GM21447 (cell line): ENCODE measurements around the gene MGAT5.

Experiments used
- ATAC-seq: cut with Tn5 transposase; IDR thresholded peaks from one replicate; pipeline ENCODE4 v1.9.1; 2021; ENCODE audit not compliant: unreplicated experiment

The MGAT5 gene

GRCh38 chr2:134327367-134327766 is 73.5 kb downstream of the MGAT5 start:
- no peak for ATAC-seq

- ATAC-seq, result no peak
Observed at GRCh38 chr2:134331081-134331480, 77.2 kb downstream of the MGAT5 start.

DNA sequence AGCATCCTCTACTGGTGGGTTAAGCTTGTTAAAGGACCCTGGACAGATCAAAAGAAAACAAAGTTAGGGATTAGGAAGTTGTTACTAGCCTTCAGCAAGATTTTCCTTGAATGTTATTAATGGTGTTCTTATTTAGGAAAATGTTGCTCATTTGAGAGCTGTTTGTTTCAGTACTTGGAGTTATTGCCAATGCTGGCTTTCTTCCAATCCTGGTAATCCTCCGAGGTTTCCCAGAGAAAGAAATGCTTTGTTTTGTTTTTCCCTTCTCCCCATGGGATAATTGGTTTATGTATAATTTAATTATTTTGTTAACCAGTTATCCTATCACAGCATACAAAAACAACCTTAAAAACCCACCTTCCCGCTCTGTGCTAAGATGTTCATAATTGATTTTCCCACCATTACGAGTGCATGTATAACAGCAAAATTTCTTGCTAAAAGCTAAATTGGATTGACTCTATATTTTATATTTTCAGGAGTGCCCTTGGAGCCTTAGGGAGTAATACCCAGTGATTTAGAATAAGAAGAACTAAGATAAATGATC is 79.8 kb downstream of the MGAT5 start:
- ATAC-seq, result no peak

DNA sequence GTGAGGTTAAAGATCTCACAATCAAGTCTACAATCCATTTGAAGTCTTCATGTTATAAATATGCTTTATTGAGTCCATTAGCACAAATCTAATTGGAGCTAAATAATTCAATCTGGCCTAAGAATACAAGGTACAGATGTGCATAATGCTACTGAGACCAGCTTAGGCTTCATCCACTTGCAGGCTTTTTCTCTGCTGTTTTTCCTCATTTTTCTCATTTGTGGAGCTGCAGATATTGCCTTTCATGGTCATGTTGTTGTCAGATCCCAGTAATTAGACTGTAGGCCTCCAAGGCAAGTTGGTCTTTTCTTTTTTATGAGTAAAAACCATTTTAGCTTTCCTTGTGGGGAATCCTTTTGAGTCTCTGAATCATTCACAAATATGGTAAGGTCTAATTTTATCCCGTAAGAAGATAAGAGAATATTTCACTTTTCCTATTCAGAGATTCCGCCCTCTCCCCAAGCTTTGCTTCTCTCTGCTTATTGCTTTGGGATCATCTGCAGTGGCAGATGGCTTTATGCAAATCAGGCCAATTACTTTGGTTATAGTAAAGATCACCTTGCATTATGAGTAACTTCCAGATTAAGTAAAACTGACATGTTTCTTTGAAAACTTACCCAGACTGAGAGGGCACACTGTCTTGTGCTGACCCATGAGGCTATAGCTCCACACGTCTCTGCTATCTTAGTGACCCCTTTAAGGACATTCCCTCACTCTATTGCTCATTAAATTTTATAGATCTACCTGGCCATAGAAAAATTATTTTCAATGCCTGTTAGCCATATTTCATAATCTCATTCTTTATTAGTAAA is 80.9 kb downstream of the MGAT5 start:
- ATAC-seq, result no peak

GRCh38 chr2:134335601-134336000 is 81.7 kb downstream of the MGAT5 start:
- ATAC-seq, result no peak

- peak; percentile 98 for ATAC-seq
Observed at GRCh38 chr2:134336352-134336751, 82.5 kb downstream of the MGAT5 start.

DNA sequence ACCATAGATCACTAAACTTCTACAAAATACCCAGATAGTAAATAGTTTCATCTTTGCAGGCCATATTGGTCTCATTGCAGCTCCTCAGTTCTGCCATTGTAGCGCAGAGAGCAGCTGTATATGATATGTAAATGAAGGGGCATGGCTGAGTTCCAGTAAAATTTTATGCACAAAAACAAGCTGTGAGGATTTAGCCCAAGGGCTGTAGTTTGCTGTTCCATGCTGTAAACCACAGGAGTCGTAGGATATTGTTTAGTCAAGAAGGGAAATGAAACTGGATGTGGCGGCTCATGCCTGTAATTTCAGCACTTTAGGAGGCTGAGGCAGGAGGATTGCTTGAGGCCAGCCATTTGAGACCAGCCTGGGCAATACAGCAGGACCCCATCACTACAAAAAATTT is 83.0 kb downstream of the MGAT5 start:
- no peak for ATAC-seq

- ATAC-seq, result no peak
Observed at GRCh38 chr2:134337631-134338030, 83.8 kb downstream of the MGAT5 start.

DNA sequence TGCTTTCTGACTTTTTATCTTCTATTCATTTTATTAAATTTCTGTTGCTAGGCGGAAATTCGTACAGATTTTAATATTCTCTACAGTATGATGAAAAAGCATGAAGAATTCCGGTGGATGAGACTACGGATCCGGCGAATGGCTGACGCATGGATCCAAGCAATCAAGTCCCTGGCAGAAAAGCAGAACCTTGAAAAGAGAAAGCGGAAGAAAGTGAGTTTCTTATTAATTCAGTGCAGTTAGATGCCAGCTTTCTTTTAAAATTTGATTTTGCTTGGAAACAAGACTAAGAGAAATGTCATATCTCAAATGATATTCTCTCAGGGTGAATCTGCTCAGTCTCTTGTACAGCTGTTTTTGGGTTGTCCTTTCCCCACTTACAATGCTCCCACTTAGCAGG is 84.3 kb downstream of the MGAT5 start:
- no peak for ATAC-seq

DNA sequence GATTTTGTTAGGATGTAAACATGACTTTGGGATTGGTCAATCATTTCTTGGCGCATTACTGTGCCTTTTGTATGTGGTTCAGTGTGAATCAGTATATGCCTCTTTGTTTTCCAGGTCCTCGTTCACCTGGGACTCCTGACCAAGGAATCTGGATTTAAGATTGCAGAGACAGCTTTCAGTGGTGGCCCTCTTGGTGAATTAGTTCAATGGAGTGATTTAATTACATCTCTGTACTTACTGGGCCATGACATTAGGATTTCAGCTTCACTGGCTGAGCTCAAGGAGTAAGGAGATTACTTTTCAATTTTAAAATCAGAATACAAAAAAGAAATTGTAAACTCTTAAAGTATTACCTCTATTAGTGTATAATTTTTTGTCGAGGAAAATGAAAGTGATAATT is 87.6 kb downstream of the MGAT5 start:
- ATAC-seq, result no peak

- no peak for ATAC-seq
Observed at GRCh38 chr2:134344954-134345697, 91.3 kb downstream of the MGAT5 start.

- no peak for ATAC-seq
Observed at GRCh38 chr2:134346141-134346540, 92.3 kb downstream of the MGAT5 start.

DNA sequence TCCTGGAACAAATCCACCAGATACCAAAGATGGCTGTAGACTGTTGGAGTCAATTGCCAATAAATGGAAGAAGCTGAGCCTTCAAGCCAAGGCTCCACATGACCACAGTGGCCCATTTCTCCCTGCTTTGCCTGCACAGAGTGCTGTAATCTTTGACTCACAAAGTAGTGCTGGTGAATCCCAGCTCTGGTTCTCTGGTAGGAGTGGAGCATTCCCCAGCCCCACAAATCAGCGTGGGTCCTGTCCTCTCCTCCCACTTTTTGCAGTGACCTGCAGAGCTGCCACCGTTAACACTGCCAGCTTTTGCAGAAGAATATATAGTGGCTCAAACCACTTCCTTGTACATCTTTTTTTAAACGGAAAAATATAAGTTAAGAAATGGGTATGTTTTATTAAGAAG is 93.9 kb downstream of the MGAT5 start:
- ATAC-seq, result no peak

DNA sequence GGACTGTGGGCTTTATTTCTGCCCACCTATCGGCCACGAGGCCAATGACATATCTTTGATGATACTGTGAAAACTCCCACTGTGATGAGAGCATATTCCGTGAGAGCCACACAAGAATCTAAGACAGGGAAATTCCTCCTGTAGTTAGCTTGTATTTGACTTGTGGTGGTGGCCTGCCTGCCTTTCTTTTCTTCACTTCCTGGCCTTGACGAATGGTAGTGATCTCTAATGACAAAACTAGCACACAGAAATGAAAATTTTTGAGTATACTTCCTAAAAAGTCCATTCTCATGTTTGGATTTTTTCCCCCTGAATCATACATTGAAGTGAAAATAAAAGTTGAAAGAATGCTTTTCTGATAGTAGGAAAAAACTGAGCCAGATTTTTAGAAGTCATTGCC is 94.4 kb downstream of the MGAT5 start:
- no peak for ATAC-seq

DNA sequence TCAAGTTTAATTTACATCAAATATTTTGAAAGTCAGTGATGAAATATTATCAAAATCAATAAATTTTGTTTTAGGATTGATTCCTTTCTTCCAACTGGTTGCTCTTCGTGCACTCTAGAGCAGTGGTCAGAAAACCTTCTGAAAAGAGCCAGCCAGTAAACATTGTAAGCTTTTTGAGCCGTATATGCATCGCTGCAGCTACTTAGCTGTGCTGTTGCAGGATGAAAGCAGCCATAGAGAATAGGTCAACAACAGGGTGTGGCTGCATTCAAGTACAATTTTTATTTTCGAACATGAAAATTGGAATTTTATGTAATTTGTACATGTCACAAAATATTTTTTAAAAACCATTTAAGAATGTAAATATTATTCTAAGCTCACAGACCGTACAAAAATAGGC is 94.9 kb downstream of the MGAT5 start:
- ATAC-seq, result no peak

DNA sequence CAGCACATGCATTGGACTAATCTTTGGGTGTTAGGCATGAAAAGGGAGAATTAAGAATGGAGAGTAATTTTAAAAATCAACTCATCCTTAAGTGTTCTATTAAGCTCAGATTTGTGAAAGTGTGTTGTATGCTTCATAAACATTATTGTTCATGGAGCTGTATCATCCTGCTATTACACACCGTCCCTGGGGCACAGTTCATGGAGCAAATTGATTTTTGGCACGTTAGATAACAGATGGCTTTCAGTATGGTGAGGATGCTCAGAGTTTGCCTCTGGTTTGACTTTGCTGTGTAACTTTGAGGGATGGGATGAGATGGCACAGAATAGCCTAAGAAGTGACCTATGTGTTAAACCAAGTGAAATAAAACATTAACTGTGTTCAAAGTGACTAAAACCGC is 97.1 kb downstream of the MGAT5 start:
- no peak for ATAC-seq

DNA sequence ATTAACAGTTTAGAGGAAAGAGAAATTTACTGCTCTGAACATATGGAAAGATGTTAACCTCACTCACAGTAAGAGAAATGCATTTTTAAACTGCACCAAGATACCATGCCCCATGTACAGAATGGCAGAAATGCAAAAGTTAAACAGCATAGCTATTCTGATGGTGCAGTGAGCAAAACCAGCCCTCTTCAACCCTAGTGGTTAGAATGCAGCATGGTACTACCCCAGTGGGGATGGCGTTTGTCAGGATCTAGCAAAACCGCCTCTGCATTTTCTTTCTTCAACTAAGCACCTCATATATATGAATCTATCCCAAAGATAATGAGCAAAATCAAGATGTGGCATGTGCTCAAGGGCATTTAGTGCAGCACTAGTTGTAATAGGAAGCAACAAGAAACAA is 98.0 kb downstream of the MGAT5 start:
- no peak for ATAC-seq

DNA sequence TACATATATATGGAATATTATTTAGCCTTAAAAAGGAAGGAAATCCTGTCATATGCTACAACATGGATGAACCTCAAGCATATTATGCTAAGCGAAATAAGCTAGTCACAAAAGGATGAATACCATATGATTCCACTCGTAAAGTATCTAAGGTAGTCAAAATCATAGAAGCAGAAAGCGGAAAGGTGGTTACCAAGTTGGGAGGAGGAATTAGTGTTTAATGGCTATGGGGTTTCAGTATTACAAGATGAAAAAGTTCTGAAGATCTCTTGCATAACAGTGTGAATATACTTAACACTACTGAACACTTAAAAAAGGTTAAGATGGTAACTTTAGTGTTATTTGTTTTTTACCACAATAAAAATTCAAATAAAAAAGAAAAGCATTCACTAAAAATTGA is 99.0 kb downstream of the MGAT5 start:
- ATAC-seq, result no peak

DNA sequence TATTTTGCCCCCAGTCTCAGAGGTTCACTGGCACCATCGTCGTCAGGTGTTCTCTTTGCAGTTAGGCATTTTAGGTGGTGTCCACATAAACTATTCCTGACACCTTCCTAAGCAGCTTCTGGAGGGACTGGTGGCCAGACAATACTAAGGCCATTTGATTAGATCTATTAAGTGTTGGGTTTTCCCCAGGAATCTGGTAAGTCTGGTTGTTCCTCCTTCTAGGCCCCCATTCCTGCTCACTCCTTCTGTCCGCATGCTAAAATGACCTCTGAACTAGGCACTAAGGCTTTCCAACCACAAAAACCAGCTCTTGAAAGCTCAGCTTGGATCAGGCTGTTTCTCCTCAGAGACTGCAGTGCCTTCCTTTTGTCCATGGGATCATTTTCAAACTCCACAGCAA is 100.7 kb downstream of the MGAT5 start:
- no peak for ATAC-seq

DNA sequence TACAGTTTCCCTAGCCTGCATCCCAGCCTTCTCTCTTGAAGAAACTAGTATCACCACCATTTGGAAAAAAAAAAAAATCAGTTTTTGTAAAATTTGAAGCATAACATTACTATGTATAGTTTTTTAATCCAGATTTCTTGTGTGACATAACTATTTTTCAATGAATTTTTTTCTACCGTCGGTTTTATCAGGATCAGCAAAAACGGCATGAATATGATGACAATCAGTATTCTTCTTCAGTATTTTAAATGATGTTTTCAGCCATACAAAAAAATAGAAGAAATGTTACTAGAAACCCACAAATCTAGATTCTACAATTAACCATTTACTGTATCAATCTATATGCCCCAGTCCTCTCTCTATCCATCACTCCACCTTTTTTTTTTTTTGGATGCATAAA is 103.9 kb downstream of the MGAT5 start:
- ATAC-seq, result no peak

DNA sequence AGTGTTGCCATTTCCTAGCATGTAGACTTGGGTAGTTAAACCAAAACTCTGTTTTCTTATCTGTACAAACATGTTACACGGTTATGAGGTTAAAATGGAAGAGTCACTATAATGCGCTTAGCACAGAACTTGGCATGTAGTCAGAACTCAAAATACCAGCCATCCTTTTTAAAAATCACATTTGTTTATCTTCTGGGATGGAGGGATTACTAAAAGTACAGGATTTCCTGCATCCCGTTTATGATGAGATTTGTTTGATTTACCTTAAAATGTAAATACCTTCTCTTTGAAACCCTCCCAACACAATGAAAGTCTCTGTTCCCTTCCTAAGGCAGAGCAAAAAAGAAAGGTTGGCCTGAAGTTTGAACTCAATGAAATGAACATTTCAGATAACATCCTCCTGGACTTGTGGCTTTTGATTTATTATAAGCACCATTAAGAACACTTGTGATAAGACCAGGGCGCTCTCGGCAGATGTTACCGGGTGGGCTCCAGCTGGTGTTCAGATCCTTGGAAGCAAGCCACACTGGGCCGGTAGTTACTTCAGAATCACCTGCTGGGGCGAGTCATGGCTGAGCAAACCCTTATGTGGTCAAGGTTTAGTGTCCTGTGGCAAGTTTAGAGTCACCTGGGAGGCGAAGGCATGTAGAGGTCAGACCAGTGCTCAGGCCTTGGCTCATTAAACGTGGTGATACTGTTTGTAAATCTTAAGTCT is 105.7 kb downstream of the MGAT5 start:
- ATAC-seq, result no peak
